Measurements from ENCODE around the gene SHROOM1.

DNA sequence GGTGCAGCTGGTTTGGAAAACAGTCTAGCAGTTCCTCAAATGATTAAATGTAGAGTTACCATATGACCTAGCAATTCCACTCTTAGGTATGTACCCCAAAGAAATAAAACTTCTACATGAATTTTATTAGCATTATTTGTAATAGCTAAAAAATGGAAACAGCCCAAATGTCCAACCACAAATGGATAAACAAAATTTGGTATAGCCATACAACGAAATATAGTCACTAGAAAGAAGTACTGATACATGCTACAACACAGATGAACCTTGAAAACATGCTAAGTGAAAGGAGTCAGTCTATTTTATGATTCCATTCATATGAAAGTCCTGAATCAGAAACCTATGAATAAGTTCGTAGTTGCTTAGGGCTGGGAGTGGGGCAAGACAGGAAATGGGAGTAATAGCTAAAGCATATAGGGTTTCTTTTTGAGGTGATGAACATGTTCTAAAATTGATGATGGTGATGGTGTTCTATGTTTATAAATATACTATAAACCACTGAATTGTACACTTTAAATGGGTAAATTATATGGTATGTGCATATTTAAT, 29.5 kb upstream of the SHROOM1 start:
- TF ChIP-seq EP300 (IDR thresholded peaks at IDR 0.05; ENCODE audit: borderline replicate concordance) (no peak), ZBTB7A (IDR thresholded peaks at IDR 0.05; ENCODE audit: low read depth) (no peak), NFIC (IDR thresholded peaks at IDR 0.05) (no peak), RAD21 (IDR thresholded peaks at IDR 0.05; ENCODE audit: low read depth) (no peak), YY1 (IDR thresholded peaks at IDR 0.05; ENCODE audit: low read depth) (no peak), REST (IDR thresholded peaks at IDR 0.05; ENCODE audit: low read depth) (no peak), TEAD4 (IDR thresholded peaks at IDR 0.05) (no peak), FOXM1 (IDR thresholded peaks at IDR 0.05; ENCODE audit: borderline replicate concordance, low read depth) (no peak), CREB1 (IDR thresholded peaks at IDR 0.05; ENCODE audit: low read depth) (no peak), TAF1 (IDR thresholded peaks at IDR 0.05; ENCODE audit: low read depth) (no peak)
- TF ChIP-seq, protein P1, sequence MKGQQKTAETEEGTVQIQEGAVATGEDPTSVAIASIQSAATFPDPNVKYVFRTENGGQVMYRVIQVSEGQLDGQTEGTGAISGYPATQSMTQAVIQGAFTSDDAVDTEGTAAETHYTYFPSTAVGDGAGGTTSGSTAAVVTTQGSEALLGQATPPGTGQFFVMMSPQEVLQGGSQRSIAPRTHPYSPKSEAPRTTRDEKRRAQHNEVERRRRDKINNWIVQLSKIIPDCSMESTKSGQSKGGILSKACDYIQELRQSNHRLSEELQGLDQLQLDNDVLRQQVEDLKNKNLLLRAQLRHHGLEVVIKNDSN (IDR thresholded peaks at IDR 0.05), result no peak

All from Ishikawa (cell line).